ENCODE results near the gene MRPS7.

The MRPS7 gene

GRCh38 chr17:75301049-75301448, 39.4 kb downstream of the MRPS7 start:
- Histone ChIP-seq H3K4me1 (ENCODE audit: control insufficient read depth, insufficient read depth, low read length) (no peaks in the 10 kb centered on the region), H3K27me3 (replicated peaks; ENCODE audit: control insufficient read depth, insufficient read depth, low read length) (no peaks in the 10 kb centered on the region), H3K9me3 (ENCODE audit: control insufficient read depth, low read length) (no peaks in the 10 kb centered on the region), H3K36me3 (ENCODE audit: control insufficient read depth, insufficient read depth, low read length, severe bottlenecking) (no peaks in the 10 kb centered on the region), H3K9ac (ENCODE audit: low read length) (no peak overlapping the region), H3K4me3 (ENCODE audit: low read length) (no peak overlapping the region)
- no peak for DNase-seq (ENCODE audit: low read depth)

DNA sequence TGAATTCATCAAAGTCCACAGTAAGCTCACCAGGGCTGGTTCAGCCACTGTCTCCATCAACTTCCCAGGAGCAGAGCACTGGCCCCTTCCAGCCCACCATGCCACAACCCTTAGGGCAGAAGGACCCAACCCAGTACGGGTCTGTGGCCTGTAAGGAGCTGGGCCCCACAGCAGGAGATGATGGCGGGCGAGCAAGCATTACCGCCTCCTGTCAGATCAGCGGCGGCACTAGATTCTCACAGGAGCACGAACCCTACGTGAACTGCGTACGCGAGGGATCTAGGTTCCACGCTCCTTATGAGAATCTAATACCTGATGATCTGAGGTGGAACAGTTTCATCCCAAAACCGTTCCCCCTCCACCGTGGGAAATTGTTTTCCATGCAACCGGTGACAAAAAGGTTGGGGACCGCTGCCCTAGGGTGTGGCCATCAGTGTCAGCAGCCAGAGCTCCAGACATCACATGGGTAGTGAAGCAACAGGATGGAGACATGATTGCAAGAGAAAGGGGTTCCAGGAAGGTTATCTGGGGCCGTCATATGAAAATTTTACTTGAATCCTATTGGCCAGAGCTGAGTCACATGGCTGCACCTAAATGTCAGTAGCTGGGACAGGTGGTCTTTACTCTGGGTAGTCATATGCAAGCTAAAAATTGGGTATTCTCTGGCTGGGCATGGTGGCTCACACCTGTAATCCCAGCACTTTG, 40.0 kb downstream of the MRPS7 start:
- Histone ChIP-seq H3K9me3 (ENCODE audit: control insufficient read depth, low read length) (no peaks in the 10 kb centered on the region), H3K4me1 (ENCODE audit: control insufficient read depth, insufficient read depth, low read length) (no peaks in the 10 kb centered on the region), H3K4me3 (ENCODE audit: low read length) (no peak overlapping the region), H3K27me3 (replicated peaks; ENCODE audit: control insufficient read depth, insufficient read depth, low read length) (no peaks in the 10 kb centered on the region), H3K36me3 (ENCODE audit: control insufficient read depth, insufficient read depth, low read length, severe bottlenecking) (no peaks in the 10 kb centered on the region), H3K9ac (ENCODE audit: low read length) (no peak overlapping the region)
- DNase-seq (ENCODE audit: low read depth), result no peak

- H3K4me3 ChIP-seq (ENCODE audit: low read length), result no peak overlapping the region
- DNase-seq (ENCODE audit: low read depth), result no peak
- H3K9me3 ChIP-seq (ENCODE audit: control insufficient read depth, low read length), result no peaks in the 10 kb centered on the region
- H3K27me3 ChIP-seq (replicated peaks; ENCODE audit: control insufficient read depth, insufficient read depth, low read length), result no peaks in the 10 kb centered on the region
- peaks cover 32% of the 10 kb centered on the region for H3K4me1 ChIP-seq (ENCODE audit: control insufficient read depth, insufficient read depth, low read length)
- H3K36me3 ChIP-seq (ENCODE audit: control insufficient read depth, insufficient read depth, low read length, severe bottlenecking), result no peaks in the 10 kb centered on the region
- H3K9ac ChIP-seq (ENCODE audit: low read length), result peak overlapping the region; percentile 78
Observed at GRCh38 chr17:75307957-75308731, 46.5 kb downstream of the MRPS7 start.

GRCh38 chr17:75308732-75309629, 47.3 kb downstream of the MRPS7 start:
- Histone ChIP-seq H3K36me3 (ENCODE audit: control insufficient read depth, insufficient read depth, low read length, severe bottlenecking) (no peaks in the 10 kb centered on the region), H3K4me3 (ENCODE audit: low read length) (no peak overlapping the region), H3K27me3 (replicated peaks; ENCODE audit: control insufficient read depth, insufficient read depth, low read length) (no peaks in the 10 kb centered on the region), H3K4me1 (ENCODE audit: control insufficient read depth, insufficient read depth, low read length) (peaks cover 36% of the 10 kb centered on the region), H3K9ac (ENCODE audit: low read length) (peak overlapping the region; percentile 78), H3K9me3 (ENCODE audit: control insufficient read depth, low read length) (no peaks in the 10 kb centered on the region)
- DNase-seq (ENCODE audit: low read depth), result no peak

DNA sequence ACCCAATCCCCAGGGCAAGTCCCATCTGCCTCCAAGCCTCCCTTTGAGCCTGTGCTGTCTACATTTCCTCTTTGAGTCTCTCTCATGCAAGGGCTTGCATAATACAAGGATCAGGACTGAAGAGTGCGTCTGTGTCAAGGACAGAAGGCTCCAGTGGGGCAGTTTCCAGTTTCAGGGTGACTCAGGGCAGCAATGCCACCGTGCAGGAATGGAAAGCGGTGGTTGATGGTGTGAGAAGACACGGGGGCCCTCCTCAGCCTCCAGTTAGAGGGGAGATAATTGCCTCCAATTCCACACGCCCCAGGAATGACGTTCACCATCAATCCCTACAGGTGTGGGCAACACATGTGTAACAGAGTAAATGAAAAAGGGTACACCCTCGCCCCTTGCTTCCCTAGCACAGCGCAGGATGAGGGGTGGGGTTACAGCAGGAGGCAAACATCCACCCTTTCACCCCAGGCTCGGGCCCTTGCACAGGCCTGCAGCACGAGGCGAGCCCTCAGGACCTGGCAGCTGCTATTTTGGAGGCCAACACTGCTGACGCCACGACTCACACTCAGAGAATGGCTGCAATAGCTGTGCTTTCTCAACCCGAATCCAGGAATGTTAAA, 52.4 kb downstream of the MRPS7 start:
- Histone ChIP-seq H3K27me3 (replicated peaks; ENCODE audit: control insufficient read depth, insufficient read depth, low read length) (no peaks in the 10 kb centered on the region), H3K9ac (ENCODE audit: low read length) (peak overlapping the region; percentile 34), H3K36me3 (ENCODE audit: control insufficient read depth, insufficient read depth, low read length, severe bottlenecking) (peaks cover 15% of the 10 kb centered on the region), H3K4me3 (ENCODE audit: low read length) (no peak overlapping the region), H3K9me3 (ENCODE audit: control insufficient read depth, low read length) (no peaks in the 10 kb centered on the region), H3K4me1 (ENCODE audit: control insufficient read depth, insufficient read depth, low read length) (peaks cover 41% of the 10 kb centered on the region)
- DNase-seq (ENCODE audit: low read depth), result no peak

DNA sequence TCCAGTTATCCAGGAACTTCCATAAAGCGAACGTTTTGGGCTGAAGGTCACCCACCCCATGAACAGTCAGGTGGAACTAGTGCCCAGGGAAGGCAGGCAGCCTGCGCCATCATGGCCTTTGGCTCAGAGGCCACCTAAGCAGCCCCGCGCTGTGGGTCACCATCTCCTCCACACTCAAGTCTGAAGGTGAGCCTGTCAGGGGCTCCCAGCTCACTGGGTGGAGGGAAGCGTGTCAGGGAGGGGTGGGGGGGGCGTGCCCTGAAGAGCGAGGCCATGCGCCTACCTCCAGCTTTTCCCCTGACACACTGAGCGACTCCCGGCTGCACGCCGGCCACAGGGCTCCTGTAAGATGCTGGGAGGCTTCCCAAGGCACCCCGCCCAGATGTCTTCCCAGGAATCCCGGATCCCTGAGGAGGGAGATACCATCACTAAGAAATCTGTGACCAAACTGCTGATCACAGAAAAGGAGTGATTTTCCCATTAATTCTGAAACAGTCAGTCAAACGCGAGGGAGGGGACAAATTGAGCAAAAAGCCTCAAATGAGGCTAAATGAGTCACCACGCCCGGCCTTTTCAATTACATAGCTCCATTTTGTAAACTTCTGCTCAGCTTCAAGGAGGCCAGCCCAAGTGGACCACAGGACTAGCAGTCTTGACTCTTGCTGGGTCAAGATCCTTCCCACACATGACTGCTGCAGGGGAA, 54.0 kb downstream of the MRPS7 start:
- Histone ChIP-seq H3K9me3 (ENCODE audit: control insufficient read depth, low read length) (no peaks in the 10 kb centered on the region), H3K36me3 (ENCODE audit: control insufficient read depth, insufficient read depth, low read length, severe bottlenecking) (peaks cover 29% of the 10 kb centered on the region), H3K4me3 (ENCODE audit: low read length) (no peak overlapping the region), H3K27me3 (replicated peaks; ENCODE audit: control insufficient read depth, insufficient read depth, low read length) (no peaks in the 10 kb centered on the region), H3K4me1 (ENCODE audit: control insufficient read depth, insufficient read depth, low read length) (peaks cover 31% of the 10 kb centered on the region), H3K9ac (ENCODE audit: low read length) (no peak overlapping the region)
- DNase-seq (ENCODE audit: low read depth), result no peak
